Tibial nerve (tissue), 4 donors: ENCODE data around the gene OTUD7B. TPM values are rescaled to one million over a fixed set of nuclear protein-coding genes. Genes with fewer than 3 reads are reported as not detected.
A peak's percentile ranks its signal among the peaks of the same experiment; 100 is the strongest.

Experiments used
- DNase-seq, 2 donors: peaks; one replicate each; pipeline ENCODE4 v3.0.0-alpha.2; 2019; ENCODE audit warnings: low spot score in 2 of 2
- H3K27ac ChIP-seq, 4 donors: fragments of 200-600 bp; sonication (generic) in 3 of 4; one replicate each; pipeline ENCODE4 v1.5.1; 2017 to 2019; ENCODE audit warnings: mild to moderate bottlenecking in 1 of 4
- H3K27me3 ChIP-seq, 2 donors: fragments of 200-600 bp; sonication (generic) in 1 of 2; one replicate each; pipeline versions ENCODE4 v1.5.1 to v1.6.0; 2017 to 2019
- H3K36me3 ChIP-seq, 3 donors: fragments of 200-600 bp; sonication (generic); one replicate each; pipeline ENCODE4 v1.5.1; 2018 to 2019
- H3K4me1 ChIP-seq, 4 donors: fragments of 200-600 bp; sonication (generic) in 3 of 4; one replicate each; pipeline ENCODE4 v1.5.1; 2017 to 2019
- H3K4me3 ChIP-seq, 4 donors: fragments of 200-600 bp; sonication (generic) in 3 of 4; one replicate each; pipeline ENCODE4 v1.5.1; 2017 to 2019; ENCODE audit warnings: mild to moderate bottlenecking in 1 of 4, moderate library complexity in 1 of 4
- H3K9me3 ChIP-seq, 4 donors: fragments of 200-600 bp; sonication (generic) in 3 of 4; one replicate each; pipeline ENCODE4 v1.5.1; 2017 to 2019
- CTCF ChIP-seq, 5 experiments: fragments of 200-600 bp in 3 of 5; fragments of 450-650 bp in 2 of 5; sonication (generic) in 3 of 5; IDR thresholded peaks; one replicate each; pipeline ENCODE4 v1.5.1; 2016 to 2019; ENCODE audit warnings: antibody characterized with exemption in 5 of 5, mild to moderate bottlenecking in 3 of 5, moderate library complexity in 2 of 5
- EP300 ChIP-seq, 2 donors: sonication (generic); formaldehyde crosslinking; IDR thresholded peaks; one replicate each; pipeline ENCODE4 v1.6.1; 2017; ENCODE audit warnings: antibody characterized with exemption in 2 of 2, mild to moderate bottlenecking in 1 of 2
- POLR2A ChIP-seq, 2 donors: fragments of 450-650 bp; IDR thresholded peaks; one replicate each; pipeline ENCODE4 v1.6.1; 2017; ENCODE audit warnings: antibody characterized with exemption in 2 of 2, mild to moderate bottlenecking in 2 of 2, moderate library complexity in 2 of 2
- WGBS, 2 donors: methylation state at CpG; one replicate each; pipeline ENCODE4 v1.1.5; 2018; 5-methylcytosine and 5-hydroxymethylcytosine counted together
- total RNA-seq, 4 donors: library from RNA; depleted of rRNA; stranded (reverse); fragments of >200 nt; gene quantifications; one replicate each; pipeline ENCODE4 v1.1.0, GENCODE V29; 2016

OTUD7B gene
- total RNA-seq, 4 donors from 2014 or later, result 54.3 to 84.6 (median 80.1) TPM

DNA sequence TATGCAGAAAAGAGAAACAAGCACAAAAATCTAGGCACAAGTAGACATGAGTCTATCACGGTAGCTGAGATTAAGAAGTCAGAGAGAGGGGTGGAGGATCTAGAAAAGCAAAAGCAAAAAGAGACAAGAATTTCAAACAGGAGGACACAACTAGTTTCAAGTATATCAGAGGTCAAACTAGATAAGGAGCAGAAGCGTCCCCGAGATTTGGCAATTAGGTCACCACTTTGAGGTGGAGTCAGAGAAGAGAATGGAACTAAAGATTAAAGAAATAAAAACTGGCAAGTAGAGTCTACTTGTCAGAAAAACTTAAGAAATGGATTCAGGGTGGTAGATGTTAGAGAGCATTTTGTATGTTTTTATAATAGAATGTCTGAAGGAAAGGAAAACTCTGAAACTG lies 85.2 kb downstream of the OTUD7B start:
- Histone ChIP-seq H3K27me3 (no peaks in the 10 kb centered on the region), H3K36me3 (peaks cover 3 to 73% (median 24%) of the 10 kb centered on the region in 3 donors), H3K4me3 (no peak overlapping the region), H3K9me3 (no peaks in the 10 kb centered on the region), H3K4me1 (peaks cover 0 to 35% (median 18%) of the 10 kb centered on the region in 4 donors), H3K27ac (no peak overlapping the region)
- TF ChIP-seq POLR2A (IDR thresholded peaks at IDR 0.05), result no peak
- no peak for TF ChIP-seq EP300 (IDR thresholded peaks at IDR 0.05)
- no peak for TF ChIP-seq CTCF (IDR thresholded peaks at IDR 0.05)
- WGBS, 2 donors, result 80 to 82% methylated on average over 3 of the region's 3 CpGs
- no peak for DNase-seq

- Histone ChIP-seq H3K9me3 (no peaks in the 10 kb centered on the region), H3K4me1 (peaks cover 0 to 32% (median 18%) of the 10 kb centered on the region in 4 donors), H3K4me3 (no peak overlapping the region), H3K36me3 (peaks cover 3 to 60% (median 24%) of the 10 kb centered on the region in 3 donors), H3K27ac (no peak overlapping the region), H3K27me3 (peaks cover 0 to under 1% of the 10 kb centered on the region in 2 donors)
- TF ChIP-seq EP300 (IDR thresholded peaks at IDR 0.05) (no peak), POLR2A (IDR thresholded peaks at IDR 0.05) (no peak), CTCF (IDR thresholded peaks at IDR 0.05) (no peak)
- DNase-seq, result no peak
- 85 to 90% methylated on average over 10 of the region's 10 CpGs for WGBS, 2 donors
Observed at GRCh38 chr1:149923626-149924025, 86.9 kb downstream of the OTUD7B start.

- H3K9me3 ChIP-seq, result no peaks in the 10 kb centered on the region
- H3K4me3 ChIP-seq, result peak within 1 kb of the TSS; percentile 21 to 50 (median 43)
- H3K27ac ChIP-seq, result no peak within 1 kb of the TSS
- peaks cover 0 to 20% of the 10 kb centered on the region in 2 donors for H3K27me3 ChIP-seq
- H3K4me1 ChIP-seq, result peaks cover 0 to 9% (median 4%) of the 10 kb centered on the region in 4 donors
- H3K36me3 ChIP-seq, result peaks cover 0 to 20% (median 0%) of the 10 kb centered on the region in 3 donors
- DNase-seq, result no peak
- 0 to 3% methylated on average over 23 to 24 of the region's 24 CpGs for WGBS, 2 donors
- TF ChIP-seq EP300 (IDR thresholded peaks at IDR 0.05) (no peak), CTCF (IDR thresholded peaks at IDR 0.05) (no peak), POLR2A (IDR thresholded peaks at IDR 0.05) (no peak)
Observed at GRCh38 chr1:149917571-149918144, 92.9 kb downstream of the OTUD7B start, which contains the start of gene SV2A. Gene SV2A, minus strand, starts transcription at chr1:149917844. Its CDS starts 4,004 bp downstream, at chr1:149913840.

- 12 to 15% methylated on average over 10 of the region's 10 CpGs for WGBS, 2 donors
- no peaks in the 10 kb centered on the region for H3K9me3 ChIP-seq
- no peak for TF ChIP-seq EP300 (IDR thresholded peaks at IDR 0.05)
- TF ChIP-seq POLR2A (IDR thresholded peaks at IDR 0.05), result no peak
- TF ChIP-seq CTCF (IDR thresholded peaks at IDR 0.05), result no peak
- peak overlapping the region in 3 of 4 donors; percentile 41 to 50 (median 45) for H3K4me3 ChIP-seq
- DNase-seq, result no peak
- peaks cover 0 to 13% (median 0%) of the 10 kb centered on the region in 3 donors for H3K36me3 ChIP-seq
- peaks cover 0 to 20% of the 10 kb centered on the region in 2 donors for H3K27me3 ChIP-seq
- H3K27ac ChIP-seq, result no peak overlapping the region
- peaks cover 0 to 9% (median 4%) of the 10 kb centered on the region in 4 donors for H3K4me1 ChIP-seq
Observed at GRCh38 chr1:149916898-149917252, 93.7 kb downstream of the OTUD7B start.

DNA sequence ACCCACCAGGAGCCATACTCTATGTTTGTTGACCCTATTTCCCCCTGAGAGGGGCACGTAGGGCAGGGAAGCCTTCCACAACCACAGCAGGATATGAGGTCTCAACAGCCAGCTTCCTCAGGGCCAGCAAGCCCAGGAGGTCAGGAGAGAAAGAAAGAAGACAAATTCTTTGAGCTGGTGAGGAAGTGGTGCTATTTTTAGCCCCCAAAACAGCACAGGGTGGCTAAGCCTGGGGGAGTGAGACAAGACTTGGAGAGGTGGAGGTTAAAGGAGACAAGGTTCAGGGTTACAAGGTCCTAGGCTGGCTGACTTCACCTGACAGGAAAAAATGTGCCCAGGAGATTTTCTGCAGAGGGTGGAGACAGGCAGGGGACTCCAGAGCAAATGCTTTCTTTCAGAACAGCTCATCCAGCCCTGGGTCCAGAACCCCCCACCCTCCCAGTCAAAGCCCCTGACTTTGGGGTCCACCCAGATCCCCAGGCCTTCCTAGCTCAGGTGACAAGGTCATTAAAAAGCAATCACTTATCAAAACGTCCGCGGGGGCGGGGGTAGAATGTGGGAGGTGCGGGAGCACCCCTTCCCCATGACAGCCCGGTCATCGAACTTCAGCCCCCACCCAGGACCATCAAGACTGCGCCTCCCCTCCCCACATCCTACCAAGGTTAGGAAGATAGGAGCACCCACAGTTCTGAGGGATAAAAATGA lies 94.2 kb downstream of the OTUD7B start:
- TF ChIP-seq EP300 (IDR thresholded peaks at IDR 0.05) (no peak), CTCF (IDR thresholded peaks at IDR 0.05) (no peak), POLR2A (IDR thresholded peaks at IDR 0.05) (no peak)

More for the DNA sequence above, 94.2 kb downstream of the OTUD7B start:
- H3K27me3 ChIP-seq, result peaks cover 0 to 20% of the 10 kb centered on the region in 2 donors
- WGBS, 2 donors, result 15 to 28% methylated on average over 9 of the region's 9 CpGs
- H3K4me1 ChIP-seq, result peaks cover 0 to 9% (median 4%) of the 10 kb centered on the region in 4 donors
- DNase-seq, result no peak
- H3K36me3 ChIP-seq, result peaks cover 0 to 7% (median 0%) of the 10 kb centered on the region in 3 donors
- no peaks in the 10 kb centered on the region for H3K9me3 ChIP-seq
- peak overlapping the region in 1 of 4 donors; percentile 45 for H3K4me3 ChIP-seq
- no peak overlapping the region for H3K27ac ChIP-seq
